ENCODE results near the gene GALNT2.

GALNT2 gene

GRCh38 chr1:230066466-230067404, at the start of gene GALNT2:
Gene GALNT2, plus strand, starts transcription at chr1:230067238. Its CDS starts 43 bp downstream, at chr1:230067281.
- DNase-seq: peak; percentile 65

GRCh38 chr1:230020451-230020850, 46.6 kb upstream of the GALNT2 start:
- no peak for DNase-seq

- DNase-seq: no peak
Observed at GRCh38 chr1:230022666-230023380, 44.2 kb upstream of the GALNT2 start.

- DNase-seq: no peak
Observed at GRCh38 chr1:230025686-230026085, 41.4 kb upstream of the GALNT2 start.

- no peak for DNase-seq
Observed at GRCh38 chr1:230026139-230026538, 40.9 kb upstream of the GALNT2 start.

- no peak for DNase-seq
Observed at GRCh38 chr1:230026572-230026971, 40.5 kb upstream of the GALNT2 start.

- DNase-seq: no peak
Observed at GRCh38 chr1:230028602-230029223, 38.3 kb upstream of the GALNT2 start.

GRCh38 chr1:230029244-230029941, 37.6 kb upstream of the GALNT2 start:
- no peak for DNase-seq

- no peak for DNase-seq
Observed at GRCh38 chr1:230030122-230030821, 36.8 kb upstream of the GALNT2 start.

- no peak for DNase-seq
Observed at GRCh38 chr1:230031131-230031530, 35.9 kb upstream of the GALNT2 start.

GRCh38 chr1:230032516-230033281, 34.3 kb upstream of the GALNT2 start:
- no peak for DNase-seq

GRCh38 chr1:230037261-230037660, 29.8 kb upstream of the GALNT2 start:
- DNase-seq: no peak

GRCh38 chr1:230040440-230040839, 26.6 kb upstream of the GALNT2 start:
- DNase-seq: no peak

- no peak for DNase-seq
Observed at GRCh38 chr1:230043081-230043480, 24.0 kb upstream of the GALNT2 start.

- no peak for DNase-seq
Observed at GRCh38 chr1:230044729-230045128, 22.3 kb upstream of the GALNT2 start.

GRCh38 chr1:230047114-230047865, 19.7 kb upstream of the GALNT2 start:
- DNase-seq: no peak

GRCh38 chr1:230048322-230048721, 18.7 kb upstream of the GALNT2 start:
- DNase-seq: no peak

- DNase-seq: no peak
Observed at GRCh38 chr1:230048922-230049321, 18.1 kb upstream of the GALNT2 start.

- DNase-seq: no peak
Observed at GRCh38 chr1:230049731-230050130, 17.3 kb upstream of the GALNT2 start.

- DNase-seq: no peak
Observed at GRCh38 chr1:230050973-230051735, 15.9 kb upstream of the GALNT2 start.

Data from NCI-H1436 treated with DMSO at 0.1 percent for 48 hours (cell line).